Activated CD4-positive, CD25-positive, alpha-beta regulatory T cell treated with anti-CD3 and anti-CD28 coated beads, Interleukin-2, amount 50 U/mL, for 24 hours (primary cell): ENCODE results near the gene CD33.
"Not testable (repeated sequence)": the region's sequence is repeated elsewhere in the genome, so short reads cannot be mapped to it uniquely, and the experiment has no call there.

Experiments used
- ATAC-seq, 2 donors: fragments of 150-1000 bp; cut with Tn5 transposase; one replicate each; pipeline ENCODE4 v1.10.0; 2021; ENCODE audit warnings: mild to moderate bottlenecking in 1 of 2, moderate library complexity in 1 of 2

Gene CD33

GRCh38 chr19:51210874-51211361 is 14.0 kb upstream of the CD33 start:
- ATAC-seq = not testable (repeated sequence)

- no peak for ATAC-seq
These were observed 13.0 kb upstream of the CD33 start for GRCh38 chr19:51211833-51212232.

- no peak for ATAC-seq
These were observed 5.6 kb upstream of the CD33 start for GRCh38 chr19:51219307-51219706.

GRCh38 chr19:51219971-51220370 is 4.9 kb upstream of the CD33 start:
- no peak for ATAC-seq

- no peak for ATAC-seq
These were observed 3.9 kb upstream of the CD33 start for GRCh38 chr19:51220996-51221395.

- peak in 1 of 2 donors; percentile 23 for ATAC-seq
These were observed 678 bp upstream of the CD33 start for GRCh38 chr19:51224163-51224641.

GRCh38 chr19:51226067-51226466 is 1.2 kb downstream of the CD33 start:
- ATAC-seq = no peak

- ATAC-seq = peak; percentile 22 to 56
These were observed 2.4 kb downstream of the CD33 start for GRCh38 chr19:51227326-51227725.

GRCh38 chr19:51227966-51228365 is 3.1 kb downstream of the CD33 start:
- no peak for ATAC-seq

GRCh38 chr19:51240866-51241265 is 16.0 kb downstream of the CD33 start:
- no peak for ATAC-seq

GRCh38 chr19:51242881-51243630 is 18.2 kb downstream of the CD33 start:
- no peak for ATAC-seq

GRCh38 chr19:51246164-51246552 is 21.3 kb downstream of the CD33 start:
- no peak for ATAC-seq

GRCh38 chr19:51247972-51248590 is 23.2 kb downstream of the CD33 start:
- no peak for ATAC-seq

- no peak for ATAC-seq
These were observed 26.0 kb downstream of the CD33 start, which contains the start of gene SIGLECL1 for GRCh38 chr19:51250786-51251467. Gene SIGLECL1 (plus strand): TSS chr19:51251080. CDS start chr19:51264073, 12,993 bp downstream.

- ATAC-seq = no peak
These were observed 26.6 kb downstream of the CD33 start for GRCh38 chr19:51251468-51251820.

GRCh38 chr19:51252306-51253079 is 27.6 kb downstream of the CD33 start:
- ATAC-seq = no peak

- ATAC-seq = peak; percentile 40 to 46
These were observed 28.4 kb downstream of the CD33 start for GRCh38 chr19:51253088-51253806.

- ATAC-seq = peak; percentile 59 to 69
These were observed 31.3 kb downstream of the CD33 start for GRCh38 chr19:51256155-51256625.

- no peak for ATAC-seq
These were observed 32.6 kb downstream of the CD33 start for GRCh38 chr19:51257471-51257870.

GRCh38 chr19:51258165-51259160 is 33.6 kb downstream of the CD33 start:
- no peak for ATAC-seq
